HepG2 (cell line): ENCODE data around the gene CFAP221. TPM values are rescaled to one million over a fixed set of nuclear protein-coding genes. Genes with fewer than 3 reads are reported as not detected.

Experiments
- AKAP8 ChIP-seq: sonication (generic); formaldehyde crosslinking; IDR thresholded peaks from 2 replicates; pipeline ENCODE4 v1.5.1; 2020; ENCODE audit warnings: mild to moderate bottlenecking, missing genetic modification reagents
- GTF3A ChIP-seq: sonication (generic); formaldehyde crosslinking; conservative IDR thresholded peaks from 2 replicates; pipeline ENCODE4 v1.4.0; 2020; ENCODE audit warnings: mild to moderate bottlenecking, missing genetic modification reagents
- JARID2 ChIP-seq: sonication (generic); formaldehyde crosslinking; IDR thresholded peaks from 2 replicates; pipeline ENCODE4 v1.8.1; 2023; ENCODE audit warnings: missing genetic modification reagents, inconsistent platforms; ENCODE audit not compliant: insufficient replicate concordance
- MLX ChIP-seq: IDR thresholded peaks from 2 replicates; pipeline ENCODE4 v1.6.1; 2016
- PBX2 ChIP-seq: IDR thresholded peaks from 2 replicates; pipeline ENCODE4 v1.6.1; 2016; ENCODE audit warnings: control low read depth
- POLR2G ChIP-seq: fragments of 200-400 bp; formaldehyde crosslinking; IDR thresholded peaks from 2 replicates; pipeline ENCODE4 v1.6.1; 2018; ENCODE audit warnings: mild to moderate bottlenecking, low read depth, low read length, moderate library complexity
- RBM22 ChIP-seq: fragments of 200-400 bp; formaldehyde crosslinking; optimal IDR thresholded peaks from 2 replicates; pipeline ENCODE3; 2017; ENCODE audit warnings: mild to moderate bottlenecking, low read length, moderate library complexity
- SPEN ChIP-seq: sonication (generic); formaldehyde crosslinking; IDR thresholded peaks from 2 replicates; pipeline ENCODE4 v1.5.1; 2020; ENCODE audit warnings: low read depth, mild to moderate bottlenecking, missing genetic modification reagents
- THYN1 ChIP-seq: sonication (generic); formaldehyde crosslinking; IDR thresholded peaks from 2 replicates; pipeline ENCODE4 v1.8.1; 2023; ENCODE audit warnings: low read depth, mild to moderate bottlenecking, moderate library complexity, missing genetic modification reagents, borderline replicate concordance
- ZBTB1 ChIP-seq: sonication (generic); formaldehyde crosslinking; IDR thresholded peaks from 2 replicates; pipeline ENCODE4 v1.4.0; 2020; ENCODE audit warnings: missing genetic modification reagents, borderline replicate concordance
- ZBTB2 ChIP-seq: sonication (generic); formaldehyde crosslinking; IDR thresholded peaks from 2 replicates; pipeline ENCODE4 v1.8.0; 2022; ENCODE audit warnings: low read depth, missing genetic modification reagents
- ZFP1 ChIP-seq: IDR thresholded peaks from 2 replicates; pipeline ENCODE4 v1.6.1; 2016
- ZMAT3 ChIP-seq: sonication (generic); formaldehyde crosslinking; conservative IDR thresholded peaks from 2 replicates; pipeline ENCODE4 v1.7.0; 2021; ENCODE audit warnings: missing genetic modification reagents
- ZNF256 ChIP-seq: sonication (generic); formaldehyde crosslinking; conservative IDR thresholded peaks from 2 replicates; pipeline ENCODE4 v1.4.0; 2020; ENCODE audit warnings: missing genetic modification reagents
- ZNF343 ChIP-seq: sonication (generic); formaldehyde crosslinking; IDR thresholded peaks from 2 replicates; pipeline ENCODE4 v1.4.0; 2020; ENCODE audit warnings: mild to moderate bottlenecking, missing genetic modification reagents
- ZNF678 ChIP-seq: sonication (generic); formaldehyde crosslinking; IDR thresholded peaks from 2 replicates; pipeline ENCODE4 v1.4.0; 2020; ENCODE audit warnings: mild to moderate bottlenecking, missing genetic modification reagents
- ZNF761 ChIP-seq: sonication (generic); formaldehyde crosslinking; conservative IDR thresholded peaks from 2 replicates; pipeline ENCODE4 v1.4.0; 2020; ENCODE audit warnings: mild to moderate bottlenecking, missing genetic modification reagents
- polyA plus RNA-seq, 8 experiments: library from polyadenylated mRNA; depleted of rRNA in 3 of 8; stranded (reverse) in 7 of 8; unstranded in 1 of 8; fragments of >200 nt; fragmentation: Illumina TruSeq in 4 of 8; extraction: Trizol in 4 of 8; gene quantifications; 2 replicates each; pipeline versions ENCODE4 v1.2.1 to v1.2.3, GENCODE V29; 2011 to 2016; ENCODE audit warnings: low read depth in 4 of 8, missing spikeins in 1 of 8, mixed read lengths in 1 of 8; ENCODE audit not compliant: insufficient read depth in 1 of 8
- total RNA-seq, 5 experiments: library from RNA; depleted of rRNA; stranded (reverse); fragments of >200 nt; fragmentation: Illumina TruSeq; extraction: Trizol; gene quantifications; 2 replicates each; pipeline ENCODE4 v1.2.3, GENCODE V29; 2016; ENCODE audit warnings: low read depth in 1 of 5
- TF ChIP-seq, protein P1 (sequence below): sonication (generic); formaldehyde crosslinking; IDR thresholded peaks from 2 replicates; pipeline ENCODE4 v1.4.0; 2020; ENCODE audit warnings: missing genetic modification reagents
- TF ChIP-seq, protein P2 (sequence below): sonication (generic); formaldehyde crosslinking; IDR thresholded peaks from 2 replicates; pipeline ENCODE4 v1.8.1; 2023; ENCODE audit warnings: missing genetic modification reagents, inconsistent platforms, borderline replicate concordance
- TF ChIP-seq, protein P3 (sequence below): sonication (generic); formaldehyde crosslinking; IDR thresholded peaks from 2 replicates; pipeline ENCODE4 v1.5.0; 2020; ENCODE audit warnings: mild to moderate bottlenecking, missing genetic modification reagents

The CFAP221 gene
- total and polyA plus RNA-seq, 2 of the 13 experiments (the other 11 are each of a cell fraction or from before 2014, with no cell fraction given), result not detected

DNA sequence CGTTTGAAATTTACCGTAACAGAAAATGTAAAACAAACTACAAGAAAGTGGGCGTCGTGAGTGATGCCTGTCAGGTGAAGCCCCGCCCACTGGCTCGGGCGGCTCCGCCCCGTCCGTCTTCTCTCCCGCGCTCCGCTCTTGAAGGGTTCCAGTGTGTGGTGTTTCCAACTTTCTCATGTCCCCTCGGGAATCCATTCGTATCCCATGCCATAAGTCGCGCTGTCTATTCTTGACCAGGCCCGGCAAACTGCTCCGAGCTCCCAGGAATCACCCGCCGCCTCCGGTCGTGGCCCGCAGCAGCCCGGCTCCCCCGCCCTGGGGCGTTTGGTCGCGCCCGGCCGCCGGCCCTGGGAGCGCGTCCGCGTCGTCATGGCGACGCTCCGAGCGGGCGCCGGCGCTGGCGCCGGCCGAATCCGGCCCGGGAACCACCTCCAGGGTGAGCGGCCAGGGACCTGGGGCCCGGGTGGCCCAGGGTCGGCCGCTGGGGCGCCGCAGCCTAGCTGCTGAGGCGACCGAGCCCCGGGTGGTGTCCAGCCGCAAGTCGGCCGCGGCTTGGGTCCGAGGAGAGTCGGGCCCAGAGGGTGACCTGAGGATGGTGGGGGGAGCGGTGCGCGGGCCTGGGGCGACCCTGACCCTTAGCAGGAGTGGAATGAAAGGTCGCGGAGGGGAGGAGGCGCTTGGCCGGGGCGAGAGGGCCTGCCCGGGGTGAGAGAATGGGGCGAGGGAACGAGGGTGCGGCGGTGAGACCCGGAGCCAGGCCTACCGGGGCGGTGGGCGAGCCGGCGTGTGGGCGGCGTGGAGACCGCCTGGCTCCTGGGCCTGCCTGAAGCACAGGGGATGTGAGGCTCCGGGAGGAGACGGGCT, at the start of gene CFAP221 (continued):
- TF ChIP-seq JARID2, result no peak
- peak; percentile 55; the same call in 1 of the 2 replicates for TF ChIP-seq SPEN
- TF ChIP-seq ZNF678 (CRISPR knock-in tag), result no peak
- TF ChIP-seq, protein P1, sequence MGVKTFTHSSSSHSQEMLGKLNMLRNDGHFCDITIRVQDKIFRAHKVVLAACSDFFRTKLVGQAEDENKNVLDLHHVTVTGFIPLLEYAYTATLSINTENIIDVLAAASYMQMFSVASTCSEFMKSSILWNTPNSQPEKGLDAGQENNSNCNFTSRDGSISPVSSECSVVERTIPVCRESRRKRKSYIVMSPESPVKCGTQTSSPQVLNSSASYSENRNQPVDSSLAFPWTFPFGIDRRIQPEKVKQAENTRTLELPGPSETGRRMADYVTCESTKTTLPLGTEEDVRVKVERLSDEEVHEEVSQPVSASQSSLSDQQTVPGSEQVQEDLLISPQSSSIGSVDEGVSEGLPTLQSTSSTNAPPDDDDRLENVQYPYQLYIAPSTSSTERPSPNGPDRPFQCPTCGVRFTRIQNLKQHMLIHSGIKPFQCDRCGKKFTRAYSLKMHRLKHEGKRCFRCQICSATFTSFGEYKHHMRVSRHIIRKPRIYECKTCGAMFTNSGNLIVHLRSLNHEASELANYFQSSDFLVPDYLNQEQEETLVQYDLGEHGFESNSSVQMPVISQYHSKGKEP (CRISPR knock-in tag), result no peak
- 0 out of 2 replicates have a peak, but pooled peaks have one; percentile 46 for TF ChIP-seq PBX2 (CRISPR knock-in tag)
- no peak for TF ChIP-seq MLX (CRISPR knock-in tag)
- no peak for TF ChIP-seq ZBTB1 (CRISPR knock-in tag)
- no peak for TF ChIP-seq AKAP8 (CRISPR knock-in tag)
- TF ChIP-seq THYN1 (CRISPR knock-in tag), result no peak
- TF ChIP-seq ZNF256 (CRISPR knock-in tag), result 0 out of 2 replicates have a peak, but pooled peaks have one; percentile 27
- TF ChIP-seq, protein P2, sequence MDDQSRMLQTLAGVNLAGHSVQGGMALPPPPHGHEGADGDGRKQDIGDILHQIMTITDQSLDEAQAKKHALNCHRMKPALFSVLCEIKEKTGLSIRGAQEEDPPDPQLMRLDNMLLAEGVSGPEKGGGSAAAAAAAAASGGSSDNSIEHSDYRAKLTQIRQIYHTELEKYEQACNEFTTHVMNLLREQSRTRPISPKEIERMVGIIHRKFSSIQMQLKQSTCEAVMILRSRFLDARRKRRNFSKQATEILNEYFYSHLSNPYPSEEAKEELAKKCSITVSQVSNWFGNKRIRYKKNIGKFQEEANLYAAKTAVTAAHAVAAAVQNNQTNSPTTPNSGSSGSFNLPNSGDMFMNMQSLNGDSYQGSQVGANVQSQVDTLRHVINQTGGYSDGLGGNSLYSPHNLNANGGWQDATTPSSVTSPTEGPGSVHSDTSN (CRISPR knock-in tag), result no peak
- TF ChIP-seq POLR2G, result no peak
- no peak for TF ChIP-seq ZNF761 (CRISPR knock-in tag)
- no peak for TF ChIP-seq ZMAT3 (CRISPR knock-in tag)
- no peak for TF ChIP-seq ZFP1 (CRISPR knock-in tag)
- no peak for TF ChIP-seq ZNF343 (CRISPR knock-in tag)
- no peak for TF ChIP-seq ZBTB2 (CRISPR knock-in tag)
- TF ChIP-seq RBM22, result peak; percentile 59
- TF ChIP-seq, protein P3, sequence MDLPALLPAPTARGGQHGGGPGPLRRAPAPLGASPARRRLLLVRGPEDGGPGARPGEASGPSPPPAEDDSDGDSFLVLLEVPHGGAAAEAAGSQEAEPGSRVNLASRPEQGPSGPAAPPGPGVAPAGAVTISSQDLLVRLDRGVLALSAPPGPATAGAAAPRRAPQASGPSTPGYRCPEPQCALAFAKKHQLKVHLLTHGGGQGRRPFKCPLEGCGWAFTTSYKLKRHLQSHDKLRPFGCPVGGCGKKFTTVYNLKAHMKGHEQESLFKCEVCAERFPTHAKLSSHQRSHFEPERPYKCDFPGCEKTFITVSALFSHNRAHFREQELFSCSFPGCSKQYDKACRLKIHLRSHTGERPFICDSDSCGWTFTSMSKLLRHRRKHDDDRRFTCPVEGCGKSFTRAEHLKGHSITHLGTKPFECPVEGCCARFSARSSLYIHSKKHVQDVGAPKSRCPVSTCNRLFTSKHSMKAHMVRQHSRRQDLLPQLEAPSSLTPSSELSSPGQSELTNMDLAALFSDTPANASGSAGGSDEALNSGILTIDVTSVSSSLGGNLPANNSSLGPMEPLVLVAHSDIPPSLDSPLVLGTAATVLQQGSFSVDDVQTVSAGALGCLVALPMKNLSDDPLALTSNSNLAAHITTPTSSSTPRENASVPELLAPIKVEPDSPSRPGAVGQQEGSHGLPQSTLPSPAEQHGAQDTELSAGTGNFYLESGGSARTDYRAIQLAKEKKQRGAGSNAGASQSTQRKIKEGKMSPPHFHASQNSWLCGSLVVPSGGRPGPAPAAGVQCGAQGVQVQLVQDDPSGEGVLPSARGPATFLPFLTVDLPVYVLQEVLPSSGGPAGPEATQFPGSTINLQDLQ (CRISPR knock-in tag), result no peak
- no peak for TF ChIP-seq GTF3A (CRISPR knock-in tag)
